Measurements from ENCODE around the gene PGR.

DNA sequence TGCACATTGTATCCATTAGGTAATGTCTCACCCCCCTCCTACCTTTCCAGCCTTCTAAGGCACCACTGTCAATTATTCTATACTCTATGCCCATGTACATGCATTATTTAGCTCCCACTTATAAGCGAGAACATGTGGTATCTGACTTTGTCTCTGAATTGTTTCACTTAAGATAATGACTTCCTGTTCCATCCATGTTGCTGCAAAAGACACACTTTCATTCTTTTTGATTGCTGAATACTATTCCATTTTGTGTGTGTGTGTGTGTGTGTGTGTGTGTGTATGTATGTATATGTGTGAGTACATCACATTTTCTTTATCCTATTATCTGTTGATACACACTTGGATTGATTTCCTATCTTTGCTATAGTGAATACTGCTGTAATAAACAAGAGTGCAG, 84.2 kb downstream of the PGR start:
- TF ChIP-seq, protein P1, sequence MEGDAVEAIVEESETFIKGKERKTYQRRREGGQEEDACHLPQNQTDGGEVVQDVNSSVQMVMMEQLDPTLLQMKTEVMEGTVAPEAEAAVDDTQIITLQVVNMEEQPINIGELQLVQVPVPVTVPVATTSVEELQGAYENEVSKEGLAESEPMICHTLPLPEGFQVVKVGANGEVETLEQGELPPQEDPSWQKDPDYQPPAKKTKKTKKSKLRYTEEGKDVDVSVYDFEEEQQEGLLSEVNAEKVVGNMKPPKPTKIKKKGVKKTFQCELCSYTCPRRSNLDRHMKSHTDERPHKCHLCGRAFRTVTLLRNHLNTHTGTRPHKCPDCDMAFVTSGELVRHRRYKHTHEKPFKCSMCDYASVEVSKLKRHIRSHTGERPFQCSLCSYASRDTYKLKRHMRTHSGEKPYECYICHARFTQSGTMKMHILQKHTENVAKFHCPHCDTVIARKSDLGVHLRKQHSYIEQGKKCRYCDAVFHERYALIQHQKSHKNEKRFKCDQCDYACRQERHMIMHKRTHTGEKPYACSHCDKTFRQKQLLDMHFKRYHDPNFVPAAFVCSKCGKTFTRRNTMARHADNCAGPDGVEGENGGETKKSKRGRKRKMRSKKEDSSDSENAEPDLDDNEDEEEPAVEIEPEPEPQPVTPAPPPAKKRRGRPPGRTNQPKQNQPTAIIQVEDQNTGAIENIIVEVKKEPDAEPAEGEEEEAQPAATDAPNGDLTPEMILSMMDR (IDR thresholded peaks at IDR 0.05), result no peak
- TF ChIP-seq POLR2A (IDR thresholded peaks at IDR 0.05), result no peak

All from body of pancreas (tissue), 4 donors.